ENCODE results near the gene NCKAP5. TPM values are rescaled to one million over a fixed set of nuclear protein-coding genes. Genes with fewer than 3 reads are reported as not detected.

Gene NCKAP5
- total RNA-seq, 1 experiment from 2014 or later = not detected

- no peaks in the 10 kb centered on the region for H3K4me1 ChIP-seq (replicated peaks; ENCODE audit: insufficient read depth)
- H4K20me1 ChIP-seq (ENCODE audit: insufficient read depth) = no peaks in the 10 kb centered on the region
- TF ChIP-seq EZH2 (IDR thresholded peaks at IDR 0.05; ENCODE audit: low read depth) (no peak), CTCF (conservative IDR thresholded peaks at IDR 0.05) (no peak)
- POLR2A ChIA-PET (ENCODE audit: unreplicated experiment) = no interaction called here
- H3K9me3 ChIP-seq (ENCODE audit: insufficient read depth, low read depth) = no peaks in the 10 kb centered on the region
- no peaks in the 10 kb centered on the region for H3F3A ChIP-seq (ENCODE audit: insufficient read depth, low read depth)
- no peaks in the 10 kb centered on the region for H3K9me2 ChIP-seq (ENCODE audit: insufficient read depth)
- BruUV-seq (replicated peaks) = no TSS peak
- no peaks in the 10 kb centered on the region for H3K36me3 ChIP-seq (ENCODE audit: low read depth)
- CTCF ChIA-PET = no interaction called here
- DNase-seq = no peak
- H3K27me3 ChIP-seq (ENCODE audit: insufficient read depth, low read depth) = peaks cover 15% of the 10 kb centered on the region
- H2AFZ ChIP-seq = no peak overlapping the region
- no peak overlapping the region for H3K27ac ChIP-seq
- intact Hi-C loops (cut with micrococcal nuclease; ENCODE audit: unreplicated experiment) = no loop called here
- H3K79me2 ChIP-seq (ENCODE audit: low read depth) = no peaks in the 10 kb centered on the region
- H3K4me2 ChIP-seq = no peak overlapping the region
- H3K4me3 ChIP-seq = no peak overlapping the region
Observed at GRCh38 chr2:133431289-133431688, 137.0 kb downstream of the NCKAP5 start.

- TF ChIP-seq CTCF (conservative IDR thresholded peaks at IDR 0.05) = no peak
- no peak for TF ChIP-seq EZH2 (IDR thresholded peaks at IDR 0.05; ENCODE audit: low read depth)
- Histone ChIP-seq H3K9me3 (ENCODE audit: insufficient read depth, low read depth) (no peaks in the 10 kb centered on the region), H3K27ac (no peak overlapping the region), H3K36me3 (ENCODE audit: low read depth) (no peaks in the 10 kb centered on the region), H2AFZ (no peak overlapping the region), H3K4me3 (no peak overlapping the region), H4K20me1 (ENCODE audit: insufficient read depth) (no peaks in the 10 kb centered on the region), H3K27me3 (ENCODE audit: insufficient read depth, low read depth) (peaks cover under 1% of the 10 kb centered on the region), H3K79me2 (ENCODE audit: low read depth) (no peaks in the 10 kb centered on the region), H3K4me1 (replicated peaks; ENCODE audit: insufficient read depth) (no peaks in the 10 kb centered on the region), H3F3A (ENCODE audit: insufficient read depth, low read depth) (no peaks in the 10 kb centered on the region), H3K4me2 (no peak overlapping the region), H3K9me2 (ENCODE audit: insufficient read depth) (no peaks in the 10 kb centered on the region)
- no peak for DNase-seq
- CTCF ChIA-PET = no interaction called here
- POLR2A ChIA-PET (ENCODE audit: unreplicated experiment) = no interaction called here
- BruUV-seq (replicated peaks) = no TSS peak
- intact Hi-C loops (cut with micrococcal nuclease; ENCODE audit: unreplicated experiment) = no loop called here
Observed at GRCh38 chr2:133426791-133427190, 141.5 kb downstream of the NCKAP5 start.

GRCh38 chr2:133425612-133426011 lies 142.7 kb downstream of the NCKAP5 start:
- TF ChIP-seq CTCF (conservative IDR thresholded peaks at IDR 0.05) = no peak
- TF ChIP-seq EZH2 (IDR thresholded peaks at IDR 0.05; ENCODE audit: low read depth) = no peak
- no peaks in the 10 kb centered on the region for H3K36me3 ChIP-seq (ENCODE audit: low read depth)
- no peaks in the 10 kb centered on the region for H3K9me2 ChIP-seq (ENCODE audit: insufficient read depth)
- peaks cover 3% of the 10 kb centered on the region for H3K27me3 ChIP-seq (ENCODE audit: insufficient read depth, low read depth)
- H3K79me2 ChIP-seq (ENCODE audit: low read depth) = no peaks in the 10 kb centered on the region
- no TSS peak for BruUV-seq (replicated peaks)
- ChIA-PET POLR2A (ENCODE audit: unreplicated experiment) (no interaction called here), CTCF (no interaction called here)
- intact Hi-C loops (cut with micrococcal nuclease; ENCODE audit: unreplicated experiment) = no loop called here
- no peaks in the 10 kb centered on the region for H3F3A ChIP-seq (ENCODE audit: insufficient read depth, low read depth)
- no peak for DNase-seq
- H2AFZ ChIP-seq = no peak overlapping the region
- H4K20me1 ChIP-seq (ENCODE audit: insufficient read depth) = no peaks in the 10 kb centered on the region
- H3K9me3 ChIP-seq (ENCODE audit: insufficient read depth, low read depth) = no peaks in the 10 kb centered on the region
- H3K4me2 ChIP-seq = no peak overlapping the region
- no peak overlapping the region for H3K4me3 ChIP-seq
- H3K27ac ChIP-seq = no peak overlapping the region
- H3K4me1 ChIP-seq (replicated peaks; ENCODE audit: insufficient read depth) = no peaks in the 10 kb centered on the region
